HepG2 (cell line): ENCODE data around the gene COPS8. TPM values are rescaled to one million over a fixed set of nuclear protein-coding genes. Genes with fewer than 3 reads are reported as not detected.

ENCODE experiments used
- CREB1 ChIP-seq, 2 experiments: fragments of 450-650 bp in 1 of 2; IDR thresholded peaks; 2 replicates each; pipeline ENCODE4 v1.6.1; 2016 to 2017; ENCODE audit warnings: control low read depth in 1 of 2, mild to moderate bottlenecking in 1 of 2, missing compliant biosample characterization in 1 of 2, missing genetic modification characterization in 1 of 2
- SMC3 ChIP-seq: IDR thresholded peaks from 2 replicates; pipeline ENCODE4 v1.6.1; 2011; ENCODE audit warnings: low read length, improper control_type of control experiment
- SOX6 ChIP-seq, 2 experiments: fragments of 450-650 bp in 1 of 2; sonication (generic) in 1 of 2; formaldehyde crosslinking in 1 of 2; IDR thresholded peaks; 2 replicates each; pipeline versions ENCODE4 v1.4.0 to v1.6.1; 2017 to 2020; ENCODE audit warnings: antibody characterized with exemption in 1 of 2, mild to moderate bottlenecking in 1 of 2, missing genetic modification reagents in 1 of 2
- ZBTB7A ChIP-seq: sonication (generic); formaldehyde crosslinking; IDR thresholded peaks from 2 replicates; pipeline ENCODE4 v1.8.0; 2022; ENCODE audit warnings: mild to moderate bottlenecking, missing genetic modification reagents
- ZNF3 ChIP-seq: IDR thresholded peaks from 2 replicates; pipeline ENCODE4 v1.7.0; 2017; ENCODE audit warnings: inconsistent platforms
- polyA plus RNA-seq, 8 experiments: library from polyadenylated mRNA; depleted of rRNA in 3 of 8; stranded (reverse) in 7 of 8; unstranded in 1 of 8; fragments of >200 nt; fragmentation: Illumina TruSeq in 4 of 8; extraction: Trizol in 4 of 8; gene quantifications; 2 replicates each; pipeline versions ENCODE4 v1.2.1 to v1.2.3, GENCODE V29; 2011 to 2016; ENCODE audit warnings: low read depth in 4 of 8, missing spikeins in 1 of 8, mixed read lengths in 1 of 8; ENCODE audit not compliant: insufficient read depth in 1 of 8
- total RNA-seq, 5 experiments: library from RNA; depleted of rRNA; stranded (reverse); fragments of >200 nt; fragmentation: Illumina TruSeq; extraction: Trizol; gene quantifications; 2 replicates each; pipeline ENCODE4 v1.2.3, GENCODE V29; 2016; ENCODE audit warnings: low read depth in 1 of 5
- TF ChIP-seq, protein P1 (sequence below): sonication (generic); formaldehyde crosslinking; IDR thresholded peaks from 2 replicates; pipeline ENCODE4 v1.5.1; 2020; ENCODE audit warnings: missing genetic modification reagents, mild to moderate bottlenecking, borderline replicate concordance
- TF ChIP-seq, protein P2 (sequence below): sonication (generic); formaldehyde crosslinking; IDR thresholded peaks from 2 replicates; pipeline ENCODE4 v1.5.1; 2020; ENCODE audit warnings: mild to moderate bottlenecking, moderate library complexity, missing genetic modification reagents
- TF ChIP-seq, protein P3 (sequence below): sonication (generic); formaldehyde crosslinking; IDR thresholded peaks from 2 replicates; pipeline ENCODE4 v1.5.1; 2020; ENCODE audit warnings: mild to moderate bottlenecking, missing genetic modification reagents

Gene COPS8
- total and polyA plus RNA-seq, 2 of the 13 experiments (the other 11 are each of a cell fraction or from before 2014, with no cell fraction given) = 86.3 to 96.6 TPM

DNA sequence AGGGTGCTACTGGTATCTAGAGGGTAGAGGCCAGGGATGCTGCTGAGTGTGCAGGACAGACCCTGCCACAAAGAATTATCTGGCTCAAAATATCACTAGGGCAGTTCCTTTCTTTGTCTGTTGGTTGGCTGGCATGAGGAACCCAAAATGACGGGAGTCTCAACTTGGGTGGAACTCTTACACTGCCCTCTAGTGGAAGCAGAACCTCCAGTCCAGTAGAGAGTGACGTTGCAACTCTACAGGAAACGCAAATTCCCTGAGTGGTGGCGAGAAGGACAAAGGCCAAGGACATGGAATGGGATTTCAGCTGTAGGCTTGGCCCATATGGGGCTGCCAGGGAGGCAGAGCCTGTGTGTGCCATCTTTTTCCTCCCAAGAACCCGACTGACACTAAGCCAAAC is 47.1 kb downstream of the COPS8 start (continued):
- TF ChIP-seq, protein P1, sequence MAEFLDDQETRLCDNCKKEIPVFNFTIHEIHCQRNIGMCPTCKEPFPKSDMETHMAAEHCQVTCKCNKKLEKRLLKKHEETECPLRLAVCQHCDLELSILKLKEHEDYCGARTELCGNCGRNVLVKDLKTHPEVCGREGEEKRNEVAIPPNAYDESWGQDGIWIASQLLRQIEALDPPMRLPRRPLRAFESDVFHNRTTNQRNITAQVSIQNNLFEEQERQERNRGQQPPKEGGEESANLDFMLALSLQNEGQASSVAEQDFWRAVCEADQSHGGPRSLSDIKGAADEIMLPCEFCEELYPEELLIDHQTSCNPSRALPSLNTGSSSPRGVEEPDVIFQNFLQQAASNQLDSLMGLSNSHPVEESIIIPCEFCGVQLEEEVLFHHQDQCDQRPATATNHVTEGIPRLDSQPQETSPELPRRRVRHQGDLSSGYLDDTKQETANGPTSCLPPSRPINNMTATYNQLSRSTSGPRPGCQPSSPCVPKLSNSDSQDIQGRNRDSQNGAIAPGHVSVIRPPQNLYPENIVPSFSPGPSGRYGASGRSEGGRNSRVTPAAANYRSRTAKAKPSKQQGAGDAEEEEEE (CRISPR knock-in tag) = no peak
- TF ChIP-seq, protein P2, sequence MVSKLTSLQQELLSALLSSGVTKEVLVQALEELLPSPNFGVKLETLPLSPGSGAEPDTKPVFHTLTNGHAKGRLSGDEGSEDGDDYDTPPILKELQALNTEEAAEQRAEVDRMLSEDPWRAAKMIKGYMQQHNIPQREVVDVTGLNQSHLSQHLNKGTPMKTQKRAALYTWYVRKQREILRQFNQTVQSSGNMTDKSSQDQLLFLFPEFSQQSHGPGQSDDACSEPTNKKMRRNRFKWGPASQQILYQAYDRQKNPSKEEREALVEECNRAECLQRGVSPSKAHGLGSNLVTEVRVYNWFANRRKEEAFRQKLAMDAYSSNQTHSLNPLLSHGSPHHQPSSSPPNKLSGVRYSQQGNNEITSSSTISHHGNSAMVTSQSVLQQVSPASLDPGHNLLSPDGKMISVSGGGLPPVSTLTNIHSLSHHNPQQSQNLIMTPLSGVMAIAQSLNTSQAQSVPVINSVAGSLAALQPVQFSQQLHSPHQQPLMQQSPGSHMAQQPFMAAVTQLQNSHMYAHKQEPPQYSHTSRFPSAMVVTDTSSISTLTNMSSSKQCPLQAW (CRISPR knock-in tag) = peak; percentile 15; the same call in 1 of the 2 replicates
- TF ChIP-seq SMC3 = peak; percentile 57
- no peak for TF ChIP-seq ZBTB7A (CRISPR knock-in tag)
- TF ChIP-seq ZNF3 (CRISPR knock-in tag) = no peak
- TF ChIP-seq CREB1 (IDR thresholded peaks at IDR 0.05) = peak; percentile 22; the same call in 1 of the 2 replicates
- no peak for TF ChIP-seq CREB1 (CRISPR knock-in tag; IDR thresholded peaks at IDR 0.05)
- TF ChIP-seq, protein P3, sequence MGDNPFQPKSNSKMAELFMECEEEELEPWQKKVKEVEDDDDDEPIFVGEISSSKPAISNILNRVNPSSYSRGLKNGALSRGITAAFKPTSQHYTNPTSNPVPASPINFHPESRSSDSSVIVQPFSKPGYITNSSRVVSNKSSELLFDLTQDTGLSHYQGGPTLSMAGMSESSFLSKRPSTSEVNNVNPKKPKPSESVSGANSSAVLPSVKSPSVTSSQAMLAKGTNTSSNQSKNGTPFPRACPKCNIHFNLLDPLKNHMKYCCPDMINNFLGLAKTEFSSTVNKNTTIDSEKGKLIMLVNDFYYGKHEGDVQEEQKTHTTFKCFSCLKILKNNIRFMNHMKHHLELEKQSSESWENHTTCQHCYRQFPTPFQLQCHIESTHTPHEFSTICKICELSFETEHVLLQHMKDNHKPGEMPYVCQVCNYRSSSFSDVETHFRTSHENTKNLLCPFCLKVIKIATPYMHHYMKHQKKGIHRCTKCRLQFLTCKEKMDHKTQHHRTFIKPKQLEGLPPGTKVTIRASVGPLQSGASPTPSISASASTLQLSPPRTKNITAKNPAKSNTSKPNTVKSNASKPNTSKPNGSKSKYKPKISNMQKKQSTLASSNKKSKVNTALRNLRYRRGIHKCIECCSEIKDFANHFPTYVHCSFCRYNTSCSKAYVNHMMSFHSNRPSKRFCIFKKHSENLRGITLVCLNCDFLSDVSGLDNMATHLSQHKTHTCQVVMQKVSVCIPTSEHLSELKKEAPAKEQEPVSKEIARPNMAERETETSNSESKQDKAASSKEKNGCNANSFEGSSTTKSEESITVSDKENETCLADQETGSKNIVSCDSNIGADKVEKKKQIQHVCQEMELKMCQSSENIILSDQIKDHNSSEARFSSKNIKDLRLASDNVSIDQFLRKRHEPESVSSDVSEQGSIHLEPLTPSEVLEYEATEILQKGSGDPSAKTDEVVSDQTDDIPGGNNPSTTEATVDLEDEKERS = no peak
- no peak for TF ChIP-seq SOX6 (IDR thresholded peaks at IDR 0.05)
- peak; percentile 37; the same call in 1 of the 2 replicates for TF ChIP-seq SOX6 (CRISPR knock-in tag; IDR thresholded peaks at IDR 0.05)
